K562 (cell line): ENCODE measurements around the gene AKR1C4. TPM values are rescaled to one million over a fixed set of nuclear protein-coding genes. Genes with fewer than 3 reads are reported as not detected.

ENCODE experiments used
- ATAC-seq: fragments of 200-7000 bp; cut with Tn5 transposase; 3 replicates; pipeline ENCODE4 v1.9.1; 2020; ENCODE audit warnings: moderate library complexity
- BruUV-seq: library from RNA; stranded (reverse); fragments of 400-500 nt; replicated peaks from 2 replicates; lab custom pipeline; 2021; lab: Mats Ljungman, UMichigan
- CTCF ChIA-PET: fragments of 300-600 bp; formaldehyde crosslinking; extraction: SDS; loops from one replicate; lab custom pipeline; 2021; ENCODE audit warnings: low intra/inter-chr PET ratio; lab: Yijun Ruan, JAX
- POLR2A ChIA-PET: fragments of 300-600, 350-650 bp; sonication (Branson Sonifier 250); formaldehyde crosslinking; extraction: SDS; loops from one replicate; lab custom pipeline; 2021; ENCODE audit warnings: antibody characterized with exemption, inconsistent platforms; lab: Yijun Ruan, JAX
- DNase-seq, 4 experiments: peaks; one replicate each; pipeline versions ENCODE4 v3.0.0 to v3.0.0-alpha.2; 2011 to 2018; ENCODE audit warnings: low spot score in 3 of 4, mixed read lengths in 3 of 4; ENCODE audit errors: extremely low read depth in 1 of 4
- FAIRE-seq: peaks from 2 replicates; lab custom pipeline; 2011; peaks lifted over from hg19 to GRCh38; lab: Jason Lieb, UNC
- H2AFZ ChIP-seq: 2 replicates; pipeline ENCODE4 v1.6.0; 2011; ENCODE audit warnings: low read depth, low read length, control low read depth, inconsistent platforms
- H3K27ac ChIP-seq: fragments of 200-600 bp; 3 replicates; pipeline ENCODE4 v1.8.0; 2011; ENCODE audit warnings: low read depth, mild to moderate bottlenecking, control low read depth, inconsistent platforms, low read length, moderate library complexity, mixed read lengths; ENCODE audit errors: extremely low read depth
- H3K27me3 ChIP-seq, 2 experiments: fragments of 300-600 bp in 1 of 2; 2 replicates in 1 of 2; 3 replicates in 1 of 2; pipeline versions ENCODE4 v1.6.0 to v1.8.0; 2011; ENCODE audit warnings: inconsistent platforms in 2 of 2, low read length in 2 of 2, mild to moderate bottlenecking in 1 of 2, mixed read lengths in 1 of 2, moderate library complexity in 1 of 2; ENCODE audit not compliant: control insufficient read depth in 2 of 2, insufficient read depth in 2 of 2
- H3K36me3 ChIP-seq: fragments of 300-600 bp; 3 replicates; pipeline ENCODE4 v1.8.0; 2011; ENCODE audit warnings: mild to moderate bottlenecking, low read length, inconsistent platforms; ENCODE audit not compliant: control insufficient read depth, insufficient read depth
- H3K4me1 ChIP-seq, 2 experiments: fragments of 200-600 bp in 1 of 2; replicated peaks in 1 of 2; 2 replicates in 1 of 2; 3 replicates in 1 of 2; pipeline versions ENCODE4 v1.5.1 to v1.8.0; 2011; ENCODE audit warnings: inconsistent platforms in 2 of 2, low read length in 2 of 2, mild to moderate bottlenecking in 1 of 2, mixed read lengths in 1 of 2, moderate library complexity in 1 of 2; ENCODE audit not compliant: control insufficient read depth in 2 of 2, insufficient read depth in 2 of 2
- H3K4me2 ChIP-seq: 2 replicates; pipeline ENCODE4 v1.6.1; 2011; ENCODE audit warnings: low read length, control low read depth, inconsistent platforms, mixed read lengths; ENCODE audit not compliant: insufficient read depth
- H3K4me3 ChIP-seq: fragments of 200-600 bp; sonication (generic), shearing (Covaris generic); 2 replicates; pipeline ENCODE4 v1.5.1; 2016; ENCODE audit warnings: control low read depth, inconsistent platforms
- H3K79me2 ChIP-seq: fragments of 200-600 bp; 3 replicates; pipeline ENCODE4 v1.8.0; 2011; ENCODE audit warnings: low read length, inconsistent platforms; ENCODE audit not compliant: control insufficient read depth, insufficient read depth
- H3K9ac ChIP-seq, 2 experiments: 2 replicates each; pipeline versions ENCODE4 v1.6.0 to v1.6.1; 2011; ENCODE audit warnings: low read depth in 2 of 2, low read length in 2 of 2, control low read depth in 1 of 2, inconsistent platforms in 1 of 2, mild to moderate bottlenecking in 1 of 2, mixed read lengths in 1 of 2; ENCODE audit not compliant: insufficient read depth in 1 of 2
- H3K9me1 ChIP-seq: one replicate; pipeline ENCODE4 v1.6.0; 2011; ENCODE audit warnings: inconsistent platforms, mild to moderate bottlenecking, low read length, moderate library complexity; ENCODE audit not compliant: control insufficient read depth, insufficient read depth
- H3K9me3 ChIP-seq: replicated peaks from 2 replicates; pipeline ENCODE4 v1.5.1; 2011; ENCODE audit warnings: low read depth, low read length, inconsistent platforms; ENCODE audit not compliant: control insufficient read depth, insufficient read depth
- H4K20me1 ChIP-seq: replicated peaks from 2 replicates; pipeline ENCODE4 v1.6.1; 2011; ENCODE audit warnings: low read length, inconsistent platforms, mixed read lengths; ENCODE audit not compliant: control insufficient read depth, insufficient read depth
- ARNT ChIP-seq, 2 experiments: fragments of 450-650 bp; IDR thresholded peaks; 2 replicates each; pipeline ENCODE4 v1.6.1; 2016; ENCODE audit warnings: mild to moderate bottlenecking in 1 of 2
- HDAC6 ChIP-seq: IDR thresholded peaks from 2 replicates; pipeline ENCODE4 v1.6.1; 2012; ENCODE audit warnings: low read depth, mild to moderate bottlenecking, control low read depth, inconsistent platforms, low read length, moderate library complexity
- MAFF ChIP-seq: IDR thresholded peaks from 2 replicates; pipeline ENCODE4 v1.6.1; 2012; ENCODE audit warnings: low read length, improper control_type of control experiment
- NFXL1 ChIP-seq: fragments of 450-650 bp; formaldehyde crosslinking; IDR thresholded peaks from 2 replicates; pipeline ENCODE4 v1.4.0; 2021; ENCODE audit warnings: mild to moderate bottlenecking
- PYGO2 ChIP-seq: fragments of 450-650 bp; IDR thresholded peaks from 2 replicates; pipeline ENCODE4 v1.6.1; 2016; ENCODE audit warnings: mild to moderate bottlenecking, missing genetic modification characterization, moderate library complexity, missing compliant biosample characterization
- SOX6 ChIP-seq: fragments of 450-650 bp; IDR thresholded peaks from 2 replicates; pipeline ENCODE4 v1.6.1; 2014; ENCODE audit warnings: mild to moderate bottlenecking
- TBL1XR1 ChIP-seq, 2 experiments: IDR thresholded peaks; 2 replicates each; pipeline ENCODE4 v1.6.1; 2012; ENCODE audit warnings: improper control_type of control experiment in 2 of 2, low read length in 2 of 2, mild to moderate bottlenecking in 1 of 2
- ZBTB34 ChIP-seq: fragments of 250-450 bp; sonication (Bioruptor Pico); IDR thresholded peaks from 2 replicates; pipeline ENCODE4 v1.8.0; 2021; ENCODE audit warnings: mild to moderate bottlenecking, moderate library complexity
- ZNF263 ChIP-seq: sonication (generic); formaldehyde crosslinking; IDR thresholded peaks from 2 replicates; pipeline ENCODE4 v1.8.0; 2022; ENCODE audit warnings: mild to moderate bottlenecking, missing genetic modification reagents, borderline replicate concordance
- ZNF445 ChIP-seq: fragments of 250-450 bp; sonication (Bioruptor Pico); IDR thresholded peaks from 2 replicates; pipeline ENCODE4 v1.4.0; 2020; ENCODE audit warnings: low read depth, mild to moderate bottlenecking, moderate library complexity
- WGBS: fragments of 100-300 bp; shearing (Covaris generic); methylation state at CpG from one replicate; pipeline ENCODE4 v1.1.6; 2016; ENCODE audit warnings: low coverage, mixed read lengths; ENCODE audit not compliant: insufficient coverage; ENCODE audit errors: missing lambda C conversion rate; 5-methylcytosine and 5-hydroxymethylcytosine counted together
- in situ Hi-C: fragments of 300-500 bp; cut with MboI; formaldehyde crosslinking; loops from 4 replicates; pipeline ENCODE4 v1.15.0; 2018; ENCODE audit warnings: inconsistent platforms, mixed read lengths
- intact Hi-C: fragments of 100-400 bp; cut with micrococcal nuclease; formaldehyde crosslinking; loops from 2 replicates; pipeline ENCODE4 v1.14.2; 2022
- polyA plus RNA-seq, 8 experiments: library from polyadenylated mRNA; depleted of rRNA in 4 of 8; stranded (reverse) in 5 of 8; unstranded in 3 of 8; fragments of >200 nt; fragmentation: Nextera tagmentation in 2 of 8; fragmentation: Illumina TruSeq in 1 of 8; extraction: Ambion mirVana in 2 of 8; extraction: Trizol in 1 of 8; gene quantifications; 2 replicates each; pipeline versions ENCODE4 v1.2.1 to v1.2.3, GENCODE V29; 2011 to 2014; ENCODE audit warnings: inconsistent platforms in 1 of 8, missing spikeins in 1 of 8
- total RNA-seq, 7 experiments: library from RNA; depleted of rRNA in 6 of 7; stranded (reverse); fragments of >200 nt in 6 of 7; fragmentation: Illumina TruSeq in 2 of 7; extraction: Trizol in 2 of 7; gene quantifications; 2 replicates each; pipeline versions ENCODE4 v1.2.1 to v1.2.3, GENCODE V29; 2011 to 2021; ENCODE audit warnings: low replicate concordance in 1 of 7

The AKR1C4 gene
- total and polyA plus RNA-seq, 9 of the 15 experiments (the other 6 are each of a cell fraction or from before 2014, with no cell fraction given) = 0.13 TPM; not detected in 8

- in situ Hi-C loops = no loop called here
- H4K20me1 ChIP-seq = no peaks in the 10 kb centered on the region
- ChIA-PET POLR2A (interaction anchor here (1.7 kb wide), 1 partner anchor 12 kb away, joined by 5 read pairs; no protein-coding TSS in a partner anchor), CTCF (no interaction called here)
- H3K79me2 ChIP-seq = no peaks in the 10 kb centered on the region
- no peaks in the 10 kb centered on the region for H3K9me1 ChIP-seq
- WGBS = 40% methylated on average over 2 of the region's 2 CpGs
- DNase-seq (no peak), FAIRE-seq (no peak)
- H3K4me3 ChIP-seq = no peak overlapping the region
- BruUV-seq = no TSS peak
- H3K9me3 ChIP-seq = no peaks in the 10 kb centered on the region
- H3K9ac ChIP-seq = no peak overlapping the region
- no peak for TF ChIP-seq NFXL1
- TF ChIP-seq ARNT (IDR thresholded peaks at IDR 0.05) = no peak
- TF ChIP-seq, all 486 proteins: peak for 0
- Histone ChIP-seq H2AFZ (peak overlapping the region; percentile 56; the same call in 1 of the 2 replicates), H3K27me3 (no peaks in the 10 kb centered on the region), H3K4me2 (no peak overlapping the region), H3K4me1 (peaks cover 0 to 5% of the 10 kb centered on the region in 2 experiments; a peak in 1 of 5 replicates), H3K36me3 (no peaks in the 10 kb centered on the region), H3K27ac (no peak overlapping the region)
- no peak for ATAC-seq
- intact Hi-C loops = no loop called here
Measured at GRCh38 chr10:5188358-5188757, 8.3 kb upstream of the AKR1C4 start.

DNA sequence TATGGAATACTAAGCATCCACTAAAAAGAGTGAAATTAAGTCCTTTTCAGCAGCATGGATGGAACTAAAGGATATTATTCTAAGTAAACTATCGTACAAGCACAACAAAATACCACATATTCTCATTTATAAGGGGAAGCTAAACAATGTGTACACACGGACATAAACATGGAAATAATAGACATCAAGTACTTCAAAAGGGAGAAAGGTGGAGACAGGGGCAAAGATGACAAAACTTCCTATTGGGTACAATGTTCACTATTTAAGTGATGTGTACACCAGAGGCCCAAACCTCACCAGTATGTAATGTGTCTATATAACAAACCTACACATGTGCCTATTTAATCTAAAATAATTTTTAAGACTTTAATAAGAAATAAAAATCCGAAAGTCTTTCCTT, 2.2 kb upstream of the AKR1C4 start:
- no peak overlapping the region for H3K9ac ChIP-seq
- H3K27me3 ChIP-seq = no peaks in the 10 kb centered on the region
- FAIRE-seq (no peak), DNase-seq (no peak), ATAC-seq (no peak)
- H3K79me2 ChIP-seq = no peaks in the 10 kb centered on the region
- WGBS = 32% methylated on average over 3 of the region's 3 CpGs
- no peak overlapping the region for H3K4me2 ChIP-seq
- CTCF ChIA-PET = no interaction called here
- BruUV-seq = no TSS peak
- no peak overlapping the region for H2AFZ ChIP-seq
- intact Hi-C loops = no loop called here
- POLR2A ChIA-PET = interaction anchor here (0.6 to 0.8 kb wide), 2 partner anchors 10 to 369 kb away, joined by 4 read pairs; no protein-coding TSS in a partner anchor
- H3K27ac ChIP-seq = no peak overlapping the region
- no peaks in the 10 kb centered on the region for H3K9me1 ChIP-seq
- no peaks in the 10 kb centered on the region for H3K36me3 ChIP-seq
- TF ChIP-seq ZNF445 (CRISPR knock-in tag) (no peak), MAFF (no peak), ZNF263 (CRISPR knock-in tag) (no peak), PYGO2 (tag) (no peak), HDAC6 (no peak), TBL1XR1 (IDR thresholded peaks at IDR 0.05; ENCODE audit: low read length in 2 of 2) (no peak), SOX6 (no peak), ZBTB34 (CRISPR knock-in tag) (no peak)
- in situ Hi-C loops = no loop called here
- no peaks in the 10 kb centered on the region; a peak in 1 of 5 replicates for H3K4me1 ChIP-seq
- no peaks in the 10 kb centered on the region for H4K20me1 ChIP-seq
- H3K9me3 ChIP-seq = no peaks in the 10 kb centered on the region
- no peak overlapping the region for H3K4me3 ChIP-seq
